HepG2 (cell line): ENCODE data around the gene SLC4A2. TPM values are rescaled to one million over a fixed set of nuclear protein-coding genes. Genes with fewer than 3 reads are reported as not detected.

Experiments
- ATAC-seq: fragments of 200-7000 bp; cut with Tn5 transposase; 3 replicates; pipeline ENCODE4 v1.9.1; 2020; ENCODE audit warnings: mild to moderate bottlenecking, moderate library complexity
- BruUV-seq: library from RNA; stranded (reverse); fragments of 400-500 nt; replicated peaks from 2 replicates; lab custom pipeline; 2021; lab: Mats Ljungman, UMichigan
- CTCF ChIA-PET: fragments of 300-600 bp; formaldehyde crosslinking; extraction: SDS; loops from one replicate; lab custom pipeline; 2021; ENCODE audit warnings: low total read pairs, inconsistent platforms, low intra/inter-chr PET ratio; lab: Yijun Ruan, JAX
- POLR2A ChIA-PET: fragments of 350-600 bp; sonication (Branson Sonifier 250); formaldehyde crosslinking; loops from one replicate; lab custom pipeline; 2020; ENCODE audit warnings: antibody characterized with exemption, inconsistent platforms; lab: Yijun Ruan, JAX
- DNase-seq: peaks from one replicate; pipeline ENCODE4 v3.0.0-alpha.2; 2015; ENCODE audit warnings: low spot score
- FAIRE-seq: peaks from 3 replicates; lab custom pipeline; 2011; peaks lifted over from hg19 to GRCh38; lab: Jason Lieb, UNC
- H2AFZ ChIP-seq: one replicate; pipeline ENCODE4 v1.6.1; 2011; ENCODE audit warnings: low read length, inconsistent platforms
- H3K27ac ChIP-seq: fragments of 300-600 bp; 3 replicates; pipeline ENCODE4 v1.8.0; 2011; ENCODE audit warnings: mixed run types, mild to moderate bottlenecking, mixed read lengths, low read length, inconsistent platforms; ENCODE audit not compliant: insufficient read depth; ENCODE audit errors: extremely low read length
- H3K27me3 ChIP-seq, 2 experiments: fragments of 200-600 bp in 1 of 2; 2 replicates in 1 of 2; 3 replicates in 1 of 2; pipeline versions ENCODE4 v1.6.0 to v1.8.0; 2011; ENCODE audit warnings: low read length in 2 of 2, mild to moderate bottlenecking in 2 of 2, moderate library complexity in 2 of 2, inconsistent platforms in 1 of 2; ENCODE audit not compliant: insufficient read depth in 2 of 2, control insufficient read depth in 1 of 2
- H3K36me3 ChIP-seq, 2 experiments: fragments of 200-600 bp in 1 of 2; replicated peaks in 1 of 2; 2 replicates in 1 of 2; 3 replicates in 1 of 2; pipeline versions ENCODE4 v1.5.1 to v1.8.0; 2011; ENCODE audit warnings: low read length in 2 of 2, inconsistent platforms in 1 of 2; ENCODE audit not compliant: insufficient read depth in 2 of 2, control insufficient read depth in 1 of 2
- H3K4me1 ChIP-seq: 2 replicates; pipeline ENCODE4 v1.5.1; 2012; ENCODE audit warnings: low read length, inconsistent platforms; ENCODE audit not compliant: insufficient read depth
- H3K4me2 ChIP-seq: 2 replicates; pipeline ENCODE4 v1.6.0; 2011; ENCODE audit warnings: low read depth, low read length, inconsistent platforms
- H3K4me3 ChIP-seq, 3 experiments: fragments of 200-600 bp in 1 of 3; sonication (generic), shearing (Covaris generic) in 1 of 3; replicated peaks in 1 of 3; 2 replicates each; pipeline ENCODE4 v1.5.1; 2011 to 2016; ENCODE audit warnings: low read length in 3 of 3, inconsistent platforms in 2 of 3, low read depth in 2 of 3, mild to moderate bottlenecking in 2 of 3, control low read depth in 1 of 3, mixed read lengths in 1 of 3; ENCODE audit not compliant: insufficient read depth in 1 of 3
- H3K79me2 ChIP-seq: one replicate; pipeline ENCODE4 v1.6.1; 2011; ENCODE audit warnings: low read length, inconsistent platforms; ENCODE audit not compliant: insufficient read depth
- H3K9ac ChIP-seq: 2 replicates; pipeline ENCODE4 v1.6.0; 2011; ENCODE audit warnings: mild to moderate bottlenecking, low read depth, low read length, inconsistent platforms; ENCODE audit not compliant: insufficient read depth
- H3K9me3 ChIP-seq: 2 replicates; pipeline ENCODE4 v1.5.1; 2012; ENCODE audit warnings: mild to moderate bottlenecking, low read length
- H4K20me1 ChIP-seq: 2 replicates; pipeline ENCODE4 v1.6.0; 2011; ENCODE audit warnings: inconsistent platforms, mild to moderate bottlenecking, low read length, moderate library complexity; ENCODE audit not compliant: insufficient read depth
- ATAD3A ChIP-seq: sonication (generic); formaldehyde crosslinking; IDR thresholded peaks from 2 replicates; pipeline ENCODE4 v1.4.0; 2020; ENCODE audit warnings: missing genetic modification reagents
- E2F2 ChIP-seq: sonication (generic); formaldehyde crosslinking; IDR thresholded peaks from 2 replicates; pipeline ENCODE4 v1.4.0; 2020; ENCODE audit warnings: missing genetic modification reagents, borderline replicate concordance
- ELK4 ChIP-seq: sonication (generic); formaldehyde crosslinking; IDR thresholded peaks from 2 replicates; pipeline ENCODE4 v1.9.0; 2021; ENCODE audit warnings: missing genetic modification reagents, borderline replicate concordance
- FOXO1 ChIP-seq: sonication (generic); formaldehyde crosslinking; IDR thresholded peaks from 2 replicates; pipeline ENCODE4 v1.4.0; 2020; ENCODE audit warnings: missing genetic modification reagents
- ISL2 ChIP-seq: sonication (generic); formaldehyde crosslinking; IDR thresholded peaks from 2 replicates; pipeline ENCODE4 v1.5.0; 2020; ENCODE audit warnings: missing genetic modification reagents
- MTA3 ChIP-seq: sonication (generic); formaldehyde crosslinking; IDR thresholded peaks from 2 replicates; pipeline ENCODE4 v1.4.0; 2020; ENCODE audit warnings: missing genetic modification reagents
- NFIB ChIP-seq: sonication (generic); formaldehyde crosslinking; IDR thresholded peaks from 2 replicates; pipeline ENCODE4 v1.9.0; 2021; ENCODE audit warnings: missing genetic modification reagents, mild to moderate bottlenecking, borderline replicate concordance
- NFRKB ChIP-seq: fragments of 450-650 bp; IDR thresholded peaks from 2 replicates; pipeline ENCODE4 v1.6.1; 2017
- PAF1 ChIP-seq: IDR thresholded peaks from 2 replicates; pipeline ENCODE4 v1.6.1; 2016; ENCODE audit warnings: missing genetic modification reagents, missing compliant biosample characterization
- PCBP2 ChIP-seq: fragments of 200-400 bp; formaldehyde crosslinking; optimal IDR thresholded peaks from 2 replicates; pipeline ENCODE3; 2018; ENCODE audit warnings: low read length, low read depth; ENCODE audit not compliant: poor library complexity, severe bottlenecking
- POLR2A ChIP-seq, 2 experiments: IDR thresholded peaks; 2 replicates each; pipeline ENCODE4 v1.6.1; 2011; ENCODE audit warnings: low read depth in 2 of 2, low read length in 2 of 2, mild to moderate bottlenecking in 1 of 2, moderate library complexity in 1 of 2; ENCODE audit not compliant: insufficient read depth in 1 of 2
- ZGPAT ChIP-seq: IDR thresholded peaks from 2 replicates; pipeline ENCODE4 v1.6.1; 2016; ENCODE audit warnings: mild to moderate bottlenecking
- ZMAT3 ChIP-seq: sonication (generic); formaldehyde crosslinking; conservative IDR thresholded peaks from 2 replicates; pipeline ENCODE4 v1.7.0; 2021; ENCODE audit warnings: missing genetic modification reagents
- ZNF251 ChIP-seq: sonication (generic); formaldehyde crosslinking; IDR thresholded peaks from 2 replicates; pipeline ENCODE4 v1.9.0; 2021; ENCODE audit warnings: mild to moderate bottlenecking, missing genetic modification reagents
- ZNF337 ChIP-seq: sonication (generic); formaldehyde crosslinking; IDR thresholded peaks from 2 replicates; pipeline ENCODE4 v1.5.1; 2020; ENCODE audit warnings: missing genetic modification reagents, low read depth, mild to moderate bottlenecking, borderline replicate concordance
- WGBS: methylation state at CpG from one replicate; pipeline ENCODE4 v1.1.6; 2017; ENCODE audit warnings: low lambda C conversion rate; 5-methylcytosine and 5-hydroxymethylcytosine counted together
- in situ Hi-C: cut with HindIII; loops from 2 replicates; pipeline ENCODE4 v1.10.0; 2017; ENCODE audit warnings: low pct_unique_long_range_greater_than_20kb; ENCODE audit not compliant: extremely low pct_ligation_motif_present
- intact Hi-C: fragments of 100-400 bp; cut with micrococcal nuclease; formaldehyde crosslinking; loops from one replicate; pipeline ENCODE4 v1.10.0; 2022; ENCODE audit not compliant: unreplicated experiment
- polyA plus RNA-seq, 8 experiments: library from polyadenylated mRNA; depleted of rRNA in 3 of 8; stranded (reverse) in 7 of 8; unstranded in 1 of 8; fragments of >200 nt; fragmentation: Illumina TruSeq in 4 of 8; extraction: Trizol in 4 of 8; gene quantifications; 2 replicates each; pipeline versions ENCODE4 v1.2.1 to v1.2.3, GENCODE V29; 2011 to 2016; ENCODE audit warnings: low read depth in 4 of 8, missing spikeins in 1 of 8, mixed read lengths in 1 of 8; ENCODE audit not compliant: insufficient read depth in 1 of 8
- total RNA-seq, 5 experiments: library from RNA; depleted of rRNA; stranded (reverse); fragments of >200 nt; fragmentation: Illumina TruSeq; extraction: Trizol; gene quantifications; 2 replicates each; pipeline ENCODE4 v1.2.3, GENCODE V29; 2016; ENCODE audit warnings: low read depth in 1 of 5
- TF ChIP-seq, protein P1 (sequence below), 2 experiments: sonication (generic) in 1 of 2; formaldehyde crosslinking in 1 of 2; IDR thresholded peaks; 2 replicates each; pipeline versions ENCODE4 v1.4.0 to v1.6.1; 2016 to 2020; ENCODE audit warnings: borderline replicate concordance in 1 of 2, low read depth in 1 of 2, mild to moderate bottlenecking in 1 of 2, missing genetic modification reagents in 1 of 2

Gene SLC4A2
- total and polyA plus RNA-seq, 2 of the 13 experiments (the other 11 are each of a cell fraction or from before 2014, with no cell fraction given), result 51.9 to 73.4 TPM

DNA sequence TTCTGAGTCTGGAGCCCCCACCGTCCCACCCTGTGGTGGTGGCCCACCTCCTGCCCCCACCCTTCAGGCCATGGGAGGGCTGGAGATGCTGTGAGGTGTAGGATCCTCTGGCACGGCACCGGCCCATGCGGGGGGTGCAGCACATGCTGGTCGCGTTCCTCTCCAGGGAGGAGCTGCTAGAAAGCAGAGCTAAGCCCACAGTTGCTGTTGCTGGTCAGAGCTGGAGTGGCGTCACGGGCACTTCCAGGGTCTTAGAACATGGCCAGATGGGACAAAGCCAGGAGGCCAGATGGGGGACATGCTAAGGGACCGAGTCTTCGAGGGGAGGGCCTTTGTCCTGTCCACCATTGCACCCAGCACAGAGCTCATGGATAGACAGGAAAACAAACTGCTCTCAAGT, 48.5 kb downstream of the SLC4A2 start:
- H4K20me1 ChIP-seq, result peaks cover 35% of the 10 kb centered on the region
- no peak for ATAC-seq

More for the DNA sequence above, 48.5 kb downstream of the SLC4A2 start:
- BruUV-seq, result no TSS peak
- Histone ChIP-seq H3K9ac (no peak overlapping the region), H3K36me3 (peaks cover 7 to 25% of the 10 kb centered on the region in 2 experiments; a peak in 3 of 5 replicates), H3K9me3 (no peaks in the 10 kb centered on the region), H3K4me2 (no peak overlapping the region), H2AFZ (no peak overlapping the region), H3K4me3 (no peak overlapping the region), H3K4me1 (peaks cover 14% of the 10 kb centered on the region), H3K27me3 (no peaks in the 10 kb centered on the region)
- intact Hi-C loops, result no loop called here
- ChIA-PET CTCF (no interaction called here), POLR2A (interaction anchor here (1.3 kb wide), 1 partner anchor 45 kb away, joined by 3 read pairs; no protein-coding TSS in a partner anchor)
- DNase-seq, result no peak
- WGBS, result 100% methylated on average over 5 of the region's 10 CpGs
- TF ChIP-seq, protein P1, sequence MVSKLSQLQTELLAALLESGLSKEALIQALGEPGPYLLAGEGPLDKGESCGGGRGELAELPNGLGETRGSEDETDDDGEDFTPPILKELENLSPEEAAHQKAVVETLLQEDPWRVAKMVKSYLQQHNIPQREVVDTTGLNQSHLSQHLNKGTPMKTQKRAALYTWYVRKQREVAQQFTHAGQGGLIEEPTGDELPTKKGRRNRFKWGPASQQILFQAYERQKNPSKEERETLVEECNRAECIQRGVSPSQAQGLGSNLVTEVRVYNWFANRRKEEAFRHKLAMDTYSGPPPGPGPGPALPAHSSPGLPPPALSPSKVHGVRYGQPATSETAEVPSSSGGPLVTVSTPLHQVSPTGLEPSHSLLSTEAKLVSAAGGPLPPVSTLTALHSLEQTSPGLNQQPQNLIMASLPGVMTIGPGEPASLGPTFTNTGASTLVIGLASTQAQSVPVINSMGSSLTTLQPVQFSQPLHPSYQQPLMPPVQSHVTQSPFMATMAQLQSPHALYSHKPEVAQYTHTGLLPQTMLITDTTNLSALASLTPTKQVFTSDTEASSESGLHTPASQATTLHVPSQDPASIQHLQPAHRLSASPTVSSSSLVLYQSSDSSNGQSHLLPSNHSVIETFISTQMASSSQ (IDR thresholded peaks at IDR 0.05; ENCODE audit: low read depth), result no peak
- TF ChIP-seq, protein P1 (CRISPR knock-in tag; IDR thresholded peaks at IDR 0.05; ENCODE audit: borderline replicate concordance), result no peak
- TF ChIP-seq POLR2A (IDR thresholded peaks at IDR 0.05; ENCODE audit: insufficient read depth in 1 of 2, low read depth in 2 of 2, low read length in 2 of 2) (no peak), E2F2 (CRISPR knock-in tag) (no peak), ZMAT3 (CRISPR knock-in tag) (no peak), ISL2 (CRISPR knock-in tag) (no peak), ZGPAT (CRISPR knock-in tag) (no peak), NFIB (CRISPR knock-in tag) (no peak), ELK4 (CRISPR knock-in tag) (no peak), ZNF337 (CRISPR knock-in tag) (no peak), PAF1 (no peak), PCBP2 (no peak), NFRKB (no peak), ZNF251 (CRISPR knock-in tag) (no peak), MTA3 (no peak), FOXO1 (CRISPR knock-in tag) (no peak), ATAD3A (no peak)
- TF ChIP-seq, all 625 proteins: peak for 0
- FAIRE-seq, result no peak
- in situ Hi-C loops, result no loop called here
- Histone ChIP-seq H3K79me2 (peaks cover 37% of the 10 kb centered on the region), H3K27ac (no peak overlapping the region)
